CD4-positive, alpha-beta T cell (primary cell): ENCODE measurements around the gene SPANXD. TPM values are rescaled to one million over a fixed set of nuclear protein-coding genes. Genes with fewer than 3 reads are reported as not detected.

ENCODE experiments used
- ATAC-seq: fragments of 200-7000 bp; cut with Tn5 transposase; one replicate; pipeline ENCODE4 v1.10.0; 2022; ENCODE audit warnings: mild to moderate bottlenecking; ENCODE audit not compliant: poor library complexity
- CTCF ChIA-PET: fragments of 350-600 bp; sonication (Branson Sonifier 250); formaldehyde crosslinking; loops from one replicate; lab custom pipeline; 2021; ENCODE audit warnings: antibody characterized with exemption, inconsistent platforms; lab: Charles Lee
- POLR2A ChIA-PET: fragments of 350-600 bp; sonication (Branson Sonifier 250); formaldehyde crosslinking; loops from one replicate; lab custom pipeline; 2021; ENCODE audit warnings: antibody characterized with exemption, inconsistent platforms; lab: Charles Lee
- DNase-seq, 14 experiments: peaks; one replicate each; pipeline ENCODE4 v3.0.0-alpha.2; 2013 to 2020; ENCODE audit warnings: mixed read lengths in 2 of 14
- H3K27ac ChIP-seq, 2 donors: one replicate each; pipeline versions ENCODE4 v1.5.1 to v1.7.0; 2013; ENCODE audit warnings: low read length in 2 of 2, low read depth in 1 of 2, mild to moderate bottlenecking in 1 of 2
- H3K27me3 ChIP-seq, 2 experiments: 1 replicate in 1 of 2; 2 replicates in 1 of 2; pipeline versions ENCODE4 v1.6.1 to v1.7.0; 2013; ENCODE audit warnings: low read length in 2 of 2, control low read depth in 1 of 2, mild to moderate bottlenecking in 1 of 2, moderate library complexity in 1 of 2; ENCODE audit not compliant: insufficient read depth in 2 of 2, control insufficient read depth in 1 of 2
- H3K36me3 ChIP-seq: one replicate; pipeline ENCODE4 v1.6.1; 2013; ENCODE audit warnings: low read length, control low read depth; ENCODE audit not compliant: insufficient read depth
- H3K4me1 ChIP-seq: one replicate; pipeline ENCODE4 v1.6.1; 2013; ENCODE audit warnings: low read length, control low read depth; ENCODE audit not compliant: insufficient read depth
- H3K4me3 ChIP-seq: one replicate; pipeline ENCODE4 v1.5.1; 2013; ENCODE audit warnings: mild to moderate bottlenecking, low read length, moderate library complexity
- H3K9me3 ChIP-seq, 2 experiments: 1 replicate in 1 of 2; 2 replicates in 1 of 2; pipeline versions ENCODE4 v1.6.1 to v1.7.0; 2013; ENCODE audit warnings: low read length in 2 of 2, mild to moderate bottlenecking in 2 of 2, control low read depth in 1 of 2, moderate library complexity in 1 of 2; ENCODE audit not compliant: control insufficient read depth in 1 of 2, insufficient read depth in 1 of 2
- H3K27ac Mint-ChIP-seq: one replicate; pipeline ENCODE4 v1.8.0; 2020; ENCODE audit warnings: mixed read lengths
- H3K27me3 Mint-ChIP-seq: one replicate; pipeline ENCODE4 v1.8.0; 2021; ENCODE audit warnings: mixed read lengths
- H3K36me3 Mint-ChIP-seq: one replicate; pipeline ENCODE4 v1.8.0; 2021; ENCODE audit warnings: low read depth, mixed read lengths
- H3K4me1 Mint-ChIP-seq: one replicate; pipeline ENCODE4 v1.8.0; 2021; ENCODE audit warnings: low read depth, mixed read lengths
- H3K4me3 Mint-ChIP-seq: one replicate; pipeline ENCODE4 v1.8.0; 2020; ENCODE audit warnings: mild to moderate bottlenecking, mixed read lengths
- H3K9me3 Mint-ChIP-seq: one replicate; pipeline ENCODE4 v1.8.0; 2020; ENCODE audit warnings: mixed read lengths
- intact Hi-C, 2 experiments: fragments of 100-400 bp; cut with DNase I in 1 of 2; cut with micrococcal nuclease in 1 of 2; formaldehyde crosslinking; loops; one replicate each; pipeline versions ENCODE4 v1.15.1 to v1.9.0; 2023 to 2025; cut with DNase I, micrococcal nuclease
- total RNA-seq, 174 experiments: library from RNA in 2 of 174; stranded (reverse) in 2 of 174; gene quantifications; one replicate each; pipeline ENCODE4 v1.2.3 and lab custom pipeline; 2021 to 2026
- TF ChIP-seq, protein P1 (sequence below): fragments of 200-600 bp; IDR thresholded peaks from one replicate; pipeline ENCODE4 v1.8.0; 2022; ENCODE audit warnings: antibody characterized with exemption, mild to moderate bottlenecking

SPANXD gene
- total RNA-seq, 2 experiments from 2014 or later, result not detected

DNA sequence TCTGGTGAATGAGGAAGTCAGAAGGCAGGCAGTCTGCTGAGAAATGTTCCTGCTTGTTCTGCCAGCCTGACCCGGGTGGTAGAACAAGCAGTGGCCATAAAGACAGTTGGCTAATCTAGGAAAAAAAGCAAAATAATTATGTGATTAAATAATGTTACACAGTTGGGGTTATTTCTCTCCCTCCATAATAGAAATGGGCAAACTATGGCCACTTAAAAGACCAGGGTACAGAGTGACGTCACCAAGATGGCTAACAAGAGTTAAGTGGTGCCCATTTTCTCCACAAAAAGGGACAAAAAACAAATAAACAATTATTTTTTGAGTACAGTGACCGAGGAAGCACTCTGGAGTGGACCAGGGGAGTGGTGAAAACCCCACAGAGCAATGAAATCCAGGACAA is 16.1 kb upstream of the SPANXD start:
- peaks cover 3% of the 10 kb centered on the region for H3K9me3 Mint-ChIP-seq
- Histone ChIP-seq H3K4me1 (no peaks in the 10 kb centered on the region), H3K9me3 (no peaks in the 10 kb centered on the region), H3K36me3 (no peaks in the 10 kb centered on the region), H3K27ac (no peak overlapping the region), H3K4me3 (no peak overlapping the region), H3K27me3 (no peaks in the 10 kb centered on the region)
- no peaks in the 10 kb centered on the region for H3K27me3 Mint-ChIP-seq
- no peaks in the 10 kb centered on the region for H3K36me3 Mint-ChIP-seq
- ATAC-seq (no peak), DNase-seq (no peak)
- H3K27ac Mint-ChIP-seq, result no peak overlapping the region
- TF ChIP-seq, protein P1, sequence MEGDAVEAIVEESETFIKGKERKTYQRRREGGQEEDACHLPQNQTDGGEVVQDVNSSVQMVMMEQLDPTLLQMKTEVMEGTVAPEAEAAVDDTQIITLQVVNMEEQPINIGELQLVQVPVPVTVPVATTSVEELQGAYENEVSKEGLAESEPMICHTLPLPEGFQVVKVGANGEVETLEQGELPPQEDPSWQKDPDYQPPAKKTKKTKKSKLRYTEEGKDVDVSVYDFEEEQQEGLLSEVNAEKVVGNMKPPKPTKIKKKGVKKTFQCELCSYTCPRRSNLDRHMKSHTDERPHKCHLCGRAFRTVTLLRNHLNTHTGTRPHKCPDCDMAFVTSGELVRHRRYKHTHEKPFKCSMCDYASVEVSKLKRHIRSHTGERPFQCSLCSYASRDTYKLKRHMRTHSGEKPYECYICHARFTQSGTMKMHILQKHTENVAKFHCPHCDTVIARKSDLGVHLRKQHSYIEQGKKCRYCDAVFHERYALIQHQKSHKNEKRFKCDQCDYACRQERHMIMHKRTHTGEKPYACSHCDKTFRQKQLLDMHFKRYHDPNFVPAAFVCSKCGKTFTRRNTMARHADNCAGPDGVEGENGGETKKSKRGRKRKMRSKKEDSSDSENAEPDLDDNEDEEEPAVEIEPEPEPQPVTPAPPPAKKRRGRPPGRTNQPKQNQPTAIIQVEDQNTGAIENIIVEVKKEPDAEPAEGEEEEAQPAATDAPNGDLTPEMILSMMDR, result no peak
- no peak overlapping the region for H3K4me3 Mint-ChIP-seq
- H3K4me1 Mint-ChIP-seq, result no peaks in the 10 kb centered on the region
- intact Hi-C loops, result loop anchor here in 1 of 2 experiments (10.0 kb wide), 1 partner anchor 900 kb away; no protein-coding TSS in a partner anchor
- ChIA-PET POLR2A (no interaction called here), CTCF (no interaction called here)

DNA sequence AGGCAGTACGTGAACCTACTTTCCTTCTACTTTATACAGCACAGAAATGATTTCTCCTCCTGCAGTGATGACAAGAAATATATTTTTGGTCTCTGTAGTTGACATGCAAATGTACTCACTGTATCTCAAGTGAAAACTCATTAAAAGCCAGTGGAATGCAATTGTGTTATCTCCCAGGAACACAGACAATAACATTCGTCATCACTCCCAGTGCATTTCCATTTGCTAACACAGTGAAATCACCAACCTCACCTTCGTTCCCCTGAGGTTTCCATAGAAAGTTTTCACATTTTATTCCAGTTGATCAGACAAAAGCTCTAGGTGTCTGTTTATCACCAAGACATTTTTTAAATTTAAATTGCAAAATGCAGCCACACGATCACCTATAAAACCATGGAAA is 2.5 kb upstream of the SPANXD start:
- intact Hi-C loops, result no loop called here
- H3K27ac Mint-ChIP-seq, result no peak overlapping the region
- H3K4me1 Mint-ChIP-seq, result no peaks in the 10 kb centered on the region
- Histone ChIP-seq H3K27me3 (no peaks in the 10 kb centered on the region), H3K36me3 (no peaks in the 10 kb centered on the region), H3K27ac (no peak overlapping the region), H3K9me3 (no peaks in the 10 kb centered on the region), H3K4me3 (no peak overlapping the region), H3K4me1 (no peaks in the 10 kb centered on the region)
- H3K27me3 Mint-ChIP-seq, result no peaks in the 10 kb centered on the region
- no peak overlapping the region for H3K4me3 Mint-ChIP-seq
- ChIA-PET POLR2A (no interaction called here), CTCF (no interaction called here)
- peaks cover 3% of the 10 kb centered on the region for H3K9me3 Mint-ChIP-seq
- DNase-seq (no peak), ATAC-seq (no peak)
- TF ChIP-seq, protein P1, result no peak
- H3K36me3 Mint-ChIP-seq, result no peaks in the 10 kb centered on the region

GRCh38 chrX:141673946-141674345 is 24.6 kb downstream of the SPANXD start:
- no peaks in the 10 kb centered on the region for H3K9me3 ChIP-seq
- DNase-seq (no peak), ATAC-seq (no peak)
- Mint-ChIP-seq H3K27ac (no peak overlapping the region), H3K27me3 (no peaks in the 10 kb centered on the region), H3K9me3 (peaks cover 2% of the 10 kb centered on the region), H3K4me1 (no peaks in the 10 kb centered on the region), H3K4me3 (no peak overlapping the region), H3K36me3 (no peaks in the 10 kb centered on the region)
- POLR2A ChIA-PET, result no interaction called here
- no peak overlapping the region for H3K4me3 ChIP-seq
- CTCF ChIA-PET, result no interaction called here
- no peak overlapping the region for H3K27ac ChIP-seq
- TF ChIP-seq, protein P1, result no peak
- intact Hi-C loops, result no loop called here
- no peaks in the 10 kb centered on the region for H3K4me1 ChIP-seq
- no peaks in the 10 kb centered on the region for H3K27me3 ChIP-seq
- H3K36me3 ChIP-seq, result no peaks in the 10 kb centered on the region
